Measurements from ENCODE around the gene PDPN.

- TF ChIP-seq, protein P1, sequence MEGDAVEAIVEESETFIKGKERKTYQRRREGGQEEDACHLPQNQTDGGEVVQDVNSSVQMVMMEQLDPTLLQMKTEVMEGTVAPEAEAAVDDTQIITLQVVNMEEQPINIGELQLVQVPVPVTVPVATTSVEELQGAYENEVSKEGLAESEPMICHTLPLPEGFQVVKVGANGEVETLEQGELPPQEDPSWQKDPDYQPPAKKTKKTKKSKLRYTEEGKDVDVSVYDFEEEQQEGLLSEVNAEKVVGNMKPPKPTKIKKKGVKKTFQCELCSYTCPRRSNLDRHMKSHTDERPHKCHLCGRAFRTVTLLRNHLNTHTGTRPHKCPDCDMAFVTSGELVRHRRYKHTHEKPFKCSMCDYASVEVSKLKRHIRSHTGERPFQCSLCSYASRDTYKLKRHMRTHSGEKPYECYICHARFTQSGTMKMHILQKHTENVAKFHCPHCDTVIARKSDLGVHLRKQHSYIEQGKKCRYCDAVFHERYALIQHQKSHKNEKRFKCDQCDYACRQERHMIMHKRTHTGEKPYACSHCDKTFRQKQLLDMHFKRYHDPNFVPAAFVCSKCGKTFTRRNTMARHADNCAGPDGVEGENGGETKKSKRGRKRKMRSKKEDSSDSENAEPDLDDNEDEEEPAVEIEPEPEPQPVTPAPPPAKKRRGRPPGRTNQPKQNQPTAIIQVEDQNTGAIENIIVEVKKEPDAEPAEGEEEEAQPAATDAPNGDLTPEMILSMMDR (conservative IDR thresholded peaks at IDR 0.05 in 1 of 2, IDR thresholded peaks at IDR 0.05 in 1 of 2; ENCODE audit: low read depth in 1 of 2, low read length in 2 of 2): no peak
- TF ChIP-seq EZH2 (IDR thresholded peaks at IDR 0.05; ENCODE audit: low read length, missing control alignments): no peak
Observed at GRCh38 chr1:13628218-13628617, 44.6 kb downstream of the PDPN start.

Data from fibroblast of lung (primary cell).